ENCODE data around the gene TUBA3E. TPM values are rescaled to one million over a fixed set of nuclear protein-coding genes. Genes with fewer than 3 reads are reported as not detected.
"Not testable (repeated sequence)": the region's sequence is repeated elsewhere in the genome, so short reads cannot be mapped to it uniquely, and the experiment has no call there.

Gene TUBA3E
- total RNA-seq, 2 donors from 2014 or later = 32.6 TPM; not detected in 1

DNA sequence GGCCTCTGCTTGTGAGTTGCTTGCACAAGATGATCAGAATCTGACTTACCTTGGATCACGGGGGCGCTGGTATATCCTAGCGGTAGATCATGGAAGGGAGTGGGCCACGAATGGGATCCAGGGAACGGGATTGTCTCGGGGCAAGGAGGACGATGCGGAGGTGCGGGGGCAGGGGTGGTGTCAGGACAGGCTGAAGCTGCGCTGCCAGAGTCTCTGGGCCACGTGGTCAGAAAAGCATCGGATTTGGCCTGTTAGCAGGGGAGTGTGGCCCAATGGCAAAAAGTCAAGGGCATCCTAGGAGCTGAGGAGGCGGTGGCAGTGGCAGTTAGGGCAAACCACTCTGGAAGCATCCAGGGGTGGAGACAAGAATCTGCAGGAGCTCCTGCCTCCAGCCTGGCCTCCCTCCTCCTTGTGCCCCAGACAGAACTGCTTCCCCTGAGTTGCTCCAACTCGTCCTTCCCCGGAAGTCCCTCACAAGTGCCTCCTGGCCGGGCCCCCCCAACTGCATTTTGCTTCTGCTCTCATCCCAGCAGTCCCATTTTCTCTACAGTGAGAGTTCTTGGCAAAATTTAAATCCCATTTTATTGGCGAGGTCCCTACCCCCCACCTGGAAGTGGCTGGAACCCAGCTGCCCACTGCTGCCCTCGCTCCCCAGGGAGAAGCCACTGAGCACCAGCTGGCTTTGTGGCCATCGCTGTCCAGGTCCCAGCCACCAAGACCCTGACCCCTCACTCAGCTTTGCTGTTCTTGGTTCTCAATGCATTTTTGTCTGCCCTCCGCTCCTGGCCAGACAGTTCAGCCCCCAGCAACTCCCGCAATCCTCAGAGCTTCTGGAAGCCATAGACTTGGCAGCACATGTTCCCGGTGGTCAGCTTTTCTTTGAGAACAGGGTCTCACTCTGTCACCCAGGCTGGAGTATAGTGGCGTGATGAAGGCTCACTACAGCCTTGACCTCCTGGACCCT is 47.8 kb downstream of the TUBA3E start:
- Histone ChIP-seq H3K27ac (no peak overlapping the region), H3K27me3 (replicated peaks; ENCODE audit: insufficient read depth) (no peaks in the 10 kb centered on the region), H3K36me3 (no peaks in the 10 kb centered on the region), H3K4me1 (replicated peaks) (no peaks in the 10 kb centered on the region), H3K4me3 (no peak overlapping the region), H3K9me3 (no peaks in the 10 kb centered on the region)
- WGBS = 91% methylated on average over 23 of the region's 23 CpGs
- TF ChIP-seq POLR2A (IDR thresholded peaks at IDR 0.05) (no peak), POLR2AphosphoS5 (IDR thresholded peaks at IDR 0.05) (no peak)
- TF ChIP-seq, protein P1, sequence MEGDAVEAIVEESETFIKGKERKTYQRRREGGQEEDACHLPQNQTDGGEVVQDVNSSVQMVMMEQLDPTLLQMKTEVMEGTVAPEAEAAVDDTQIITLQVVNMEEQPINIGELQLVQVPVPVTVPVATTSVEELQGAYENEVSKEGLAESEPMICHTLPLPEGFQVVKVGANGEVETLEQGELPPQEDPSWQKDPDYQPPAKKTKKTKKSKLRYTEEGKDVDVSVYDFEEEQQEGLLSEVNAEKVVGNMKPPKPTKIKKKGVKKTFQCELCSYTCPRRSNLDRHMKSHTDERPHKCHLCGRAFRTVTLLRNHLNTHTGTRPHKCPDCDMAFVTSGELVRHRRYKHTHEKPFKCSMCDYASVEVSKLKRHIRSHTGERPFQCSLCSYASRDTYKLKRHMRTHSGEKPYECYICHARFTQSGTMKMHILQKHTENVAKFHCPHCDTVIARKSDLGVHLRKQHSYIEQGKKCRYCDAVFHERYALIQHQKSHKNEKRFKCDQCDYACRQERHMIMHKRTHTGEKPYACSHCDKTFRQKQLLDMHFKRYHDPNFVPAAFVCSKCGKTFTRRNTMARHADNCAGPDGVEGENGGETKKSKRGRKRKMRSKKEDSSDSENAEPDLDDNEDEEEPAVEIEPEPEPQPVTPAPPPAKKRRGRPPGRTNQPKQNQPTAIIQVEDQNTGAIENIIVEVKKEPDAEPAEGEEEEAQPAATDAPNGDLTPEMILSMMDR (IDR thresholded peaks at IDR 0.05) = no peak
- intact Hi-C loops (cut with DNase I) = no loop called here
- no peak for DNase-seq (ENCODE audit: low spot score)

DNA sequence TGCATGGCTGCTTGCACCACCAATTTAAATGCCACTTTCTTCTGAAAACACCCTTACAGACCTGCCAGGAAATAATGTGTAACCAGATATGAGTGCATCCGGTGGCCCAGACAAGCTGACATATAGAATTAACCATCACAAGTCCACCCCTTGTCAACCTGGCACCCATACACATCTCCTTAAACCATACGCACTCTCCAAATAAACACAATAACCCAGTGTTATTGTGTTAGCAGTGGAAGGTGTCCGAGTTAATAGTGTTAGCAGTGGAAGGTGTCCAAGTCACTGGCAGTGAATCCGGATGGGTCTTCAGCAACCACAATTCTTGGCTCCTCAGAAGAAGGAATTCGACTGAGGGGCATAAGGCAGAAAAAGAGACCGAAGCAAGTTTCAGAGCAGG is 49.7 kb downstream of the TUBA3E start:
- intact Hi-C loops (cut with DNase I); H3K4me1 ChIP-seq (replicated peaks); H3K27me3 ChIP-seq (replicated peaks; ENCODE audit: insufficient read depth); DNase-seq (ENCODE audit: low spot score); H3K9me3 ChIP-seq; H3K36me3 ChIP-seq; H3K4me3 ChIP-seq; H3K27ac ChIP-seq: not testable (repeated sequence)
- WGBS = 33% methylated on average over 6 of the region's 6 CpGs

GRCh38 chr2:130145006-130145414 is 53.2 kb downstream of the TUBA3E start, which contains the start of gene CCDC74B:
TSS of gene CCDC74B (minus strand) at chr2:130145112. CDS start at chr2:130144996, 116 bp downstream.
- intact Hi-C loops (cut with DNase I); H3K36me3 ChIP-seq; H3K27me3 ChIP-seq (replicated peaks; ENCODE audit: insufficient read depth); H3K9me3 ChIP-seq; H3K4me1 ChIP-seq (replicated peaks): not testable (repeated sequence)
- peak; percentile 43 for DNase-seq (ENCODE audit: low spot score)
- Histone ChIP-seq H3K27ac (peak within 1 kb of the TSS in 1 of 2 donors; percentile 45), H3K4me3 (peak within 1 kb of the TSS; percentile 23 to 27)
- 7% methylated on average over 30 of the region's 30 CpGs for WGBS

GRCh38 chr2:130143266-130144039 is 54.8 kb downstream of the TUBA3E start:
- H3K9me3 ChIP-seq; H3K27me3 ChIP-seq (replicated peaks; ENCODE audit: insufficient read depth); H3K27ac ChIP-seq; intact Hi-C loops (cut with DNase I); H3K36me3 ChIP-seq; H3K4me1 ChIP-seq (replicated peaks): not testable (repeated sequence)
- peak; percentile 2 for DNase-seq (ENCODE audit: low spot score)
- WGBS = 39% methylated on average over 23 of the region's 28 CpGs
- H3K4me3 ChIP-seq = peak overlapping the region in 1 of 2 donors; percentile 27

GRCh38 chr2:130142396-130143265 is 55.6 kb downstream of the TUBA3E start:
- H3K4me3 ChIP-seq; H3K9me3 ChIP-seq; H3K4me1 ChIP-seq (replicated peaks); intact Hi-C loops (cut with DNase I); H3K36me3 ChIP-seq; H3K27me3 ChIP-seq (replicated peaks; ENCODE audit: insufficient read depth); H3K27ac ChIP-seq: not testable (repeated sequence)
- peak; percentile 2 for DNase-seq (ENCODE audit: low spot score)
- WGBS = 92% methylated on average over 9 of the region's 13 CpGs

Other genes with a start within 250 kb of the TUBA3E start
- gene RAB6C, start 218.8 kb downstream of the TUBA3E start, total RNA-seq = 1 to 10 TPM in 1 of 2 donors, under 1 TPM in 1; 0.87 to 2.4 TPM
- 10 to 100 TPM in 1 of 2 donors, 1 to 10 TPM in 1; 2.5 to 14.5 TPM for gene POTEF, start 69.2 kb downstream of the TUBA3E start, total RNA-seq
- 10 to 100 TPM; 21.7 to 31.2 TPM for gene CCDC74B, start 53.3 kb downstream of the TUBA3E start, total RNA-seq
- gene SMPD4, start 16.8 kb downstream of the TUBA3E start, total RNA-seq = 10 to 100 TPM; 38.1 to 74.5 TPM
- gene MZT2B, start 16.2 kb downstream of the TUBA3E start, total RNA-seq = 100 to 1,000 TPM; 161 to 195 TPM
- 100 to 1,000 TPM in 1 of 2 donors, 10 to 100 TPM in 1; 71.4 to 106 TPM for gene IMP4, start 144.5 kb upstream of the TUBA3E start, total RNA-seq
- gene PTPN18, start 157.6 kb upstream of the TUBA3E start, total RNA-seq = 10 to 100 TPM; 37.1 to 93.6 TPM